Muscle of leg (tissue), 11 donors: ENCODE data around the gene CBY1. TPM values are rescaled to one million over a fixed set of nuclear protein-coding genes. Genes with fewer than 3 reads are reported as not detected.

Source experiments
- DNase-seq: peaks from one replicate; pipeline ENCODE4 v3.0.0; 2013
- H3K27ac ChIP-seq: one replicate; pipeline ENCODE4 v1.5.1; 2013; ENCODE audit warnings: mild to moderate bottlenecking, low read length, control low read depth
- H3K27me3 ChIP-seq: one replicate; pipeline ENCODE4 v1.6.1; 2013; ENCODE audit warnings: low read length; ENCODE audit not compliant: control insufficient read depth, insufficient read depth
- H3K36me3 ChIP-seq: one replicate; pipeline ENCODE4 v1.6.1; 2013; ENCODE audit warnings: low read length; ENCODE audit not compliant: control insufficient read depth, insufficient read depth
- H3K4me1 ChIP-seq: one replicate; pipeline ENCODE4 v1.6.1; 2013; ENCODE audit warnings: low read length; ENCODE audit not compliant: control insufficient read depth, insufficient read depth
- H3K4me3 ChIP-seq: one replicate; pipeline ENCODE4 v1.5.1; 2013; ENCODE audit warnings: low read length, control low read depth
- H3K9me3 ChIP-seq: replicated peaks from 2 replicates; pipeline ENCODE4 v1.6.1; 2013; ENCODE audit warnings: low read depth, low read length; ENCODE audit not compliant: control insufficient read depth
- WGBS: methylation state at CpG from one replicate; pipeline ENCODE4 v1.1.5; 2013; ENCODE audit warnings: missing lambda C conversion rate; ENCODE audit not compliant: insufficient coverage; 5-methylcytosine and 5-hydroxymethylcytosine counted together
- polyA plus RNA-seq, 8 donors: library from polyadenylated mRNA; unstranded; fragments of 120-200 nt; gene quantifications; one replicate each; pipeline versions ENCODE4 v1.2.1 to v1.2.3, GENCODE V29; 2013; ENCODE audit warnings: inconsistent platforms in 1 of 8, low replicate concordance in 1 of 8; ENCODE audit not compliant: insufficient read length in 8 of 8, insufficient read depth in 1 of 8
- total RNA-seq: library from RNA; stranded (reverse); fragments of 120-200 nt; gene quantifications from one replicate; pipeline ENCODE4 v1.2.4, GENCODE V29; 2013

The CBY1 gene
- total and polyA plus RNA-seq, 9 donors = 19.8 to 43.7 (median 35.2) TPM

DNA sequence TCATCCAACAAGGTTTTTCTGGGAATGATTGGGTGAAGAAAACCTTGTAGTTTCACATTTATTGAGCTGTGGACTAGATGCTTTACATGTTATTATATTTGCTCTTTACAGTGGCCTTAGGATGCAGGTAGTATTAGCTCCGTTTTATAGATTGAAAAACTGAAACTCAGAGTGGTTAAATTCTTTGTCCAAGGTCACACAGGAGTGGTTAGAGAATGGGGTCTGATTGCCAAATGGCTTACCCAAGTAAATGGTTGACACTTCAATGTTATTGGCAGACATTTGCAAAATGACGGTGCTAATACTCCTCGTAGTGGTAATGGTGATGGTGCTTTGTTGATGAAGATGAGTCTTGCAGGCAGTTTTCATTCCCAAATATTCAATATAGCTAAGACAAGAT, 51.5 kb downstream of the CBY1 start:
- H3K4me3 ChIP-seq = no peak overlapping the region
- H3K27ac ChIP-seq = no peak overlapping the region

DNA sequence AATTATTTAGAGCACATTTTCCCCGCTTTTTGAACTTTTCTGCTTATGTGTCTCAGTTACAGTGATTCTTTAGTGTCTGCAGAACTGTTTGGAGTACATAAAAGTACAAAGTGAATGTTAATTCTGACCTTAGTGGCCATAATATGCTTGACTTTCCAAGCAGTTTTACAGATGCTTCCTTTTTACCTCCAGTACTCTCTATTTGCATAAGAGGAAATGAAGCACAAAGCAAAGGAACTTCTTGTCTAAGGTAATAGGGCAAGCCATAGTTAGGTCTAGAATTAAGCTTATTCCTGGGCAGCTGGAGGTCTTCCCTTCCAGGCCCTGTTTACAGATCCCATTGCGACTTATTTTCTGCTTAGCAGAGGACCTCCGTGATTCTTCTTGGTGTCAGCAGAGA, 52.9 kb downstream of the CBY1 start:
- H3K4me1 ChIP-seq = peaks cover 46% of the 10 kb centered on the region
- no peak for DNase-seq
- no peak overlapping the region for H3K4me3 ChIP-seq
- H3K27me3 ChIP-seq = no peaks in the 10 kb centered on the region
- H3K27ac ChIP-seq = no peak overlapping the region
- H3K36me3 ChIP-seq = peaks cover 30% of the 10 kb centered on the region
- H3K9me3 ChIP-seq = no peaks in the 10 kb centered on the region
- 82% methylated on average over 3 of the region's 3 CpGs for WGBS

More for the DNA sequence above, 51.5 kb downstream of the CBY1 start:
- Histone ChIP-seq H3K27me3 (no peaks in the 10 kb centered on the region), H3K9me3 (no peaks in the 10 kb centered on the region), H3K36me3 (peaks cover 29% of the 10 kb centered on the region), H3K4me1 (peaks cover 38% of the 10 kb centered on the region)
- DNase-seq = no peak
- WGBS = 92% methylated on average over 1 of the region's 3 CpGs

DNA sequence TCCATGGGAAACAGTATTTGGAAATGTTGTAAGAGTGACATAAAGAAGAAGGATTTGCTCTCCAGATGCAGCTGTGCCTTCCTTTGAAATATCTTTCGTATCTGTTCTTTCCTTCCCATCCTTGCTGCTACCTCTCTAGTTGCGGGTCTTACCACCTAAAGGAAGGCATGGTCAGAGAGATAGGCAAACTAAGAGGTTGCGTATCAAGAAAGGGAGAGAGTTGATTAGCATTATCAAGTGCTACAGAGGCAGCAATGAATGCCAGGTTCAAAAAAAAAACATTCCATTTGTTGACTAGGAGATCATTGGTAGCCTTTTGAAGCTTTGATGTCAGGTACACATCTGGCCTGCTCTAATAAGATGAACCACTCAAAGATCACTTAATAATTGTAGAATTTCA, 53.9 kb downstream of the CBY1 start:
- no peak overlapping the region for H3K27ac ChIP-seq
- no peak for DNase-seq
- H3K9me3 ChIP-seq = no peaks in the 10 kb centered on the region
- H3K4me3 ChIP-seq = no peak overlapping the region
- peaks cover 35% of the 10 kb centered on the region for H3K36me3 ChIP-seq
- H3K27me3 ChIP-seq = no peaks in the 10 kb centered on the region
- peaks cover 50% of the 10 kb centered on the region for H3K4me1 ChIP-seq
- 100% methylated on average over 1 of the region's 3 CpGs for WGBS

DNA sequence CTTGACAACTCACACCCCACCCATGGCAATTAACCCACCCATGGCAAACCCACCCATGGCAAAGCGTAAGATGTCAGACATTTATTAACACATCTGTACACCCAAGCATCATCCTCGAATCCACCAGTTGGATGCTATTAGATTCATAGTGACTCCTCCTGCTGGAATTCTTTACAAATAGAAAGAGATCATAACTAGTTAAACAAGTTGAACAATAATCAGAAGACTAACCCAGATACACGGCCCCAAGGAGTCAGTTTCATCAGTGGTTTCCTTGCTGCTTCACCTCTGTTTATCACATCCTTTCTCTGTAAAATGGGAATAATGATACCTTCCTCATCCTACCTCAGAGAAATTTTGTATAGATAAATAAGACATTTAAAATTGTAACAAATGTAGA, 54.4 kb downstream of the CBY1 start:
- H3K27ac ChIP-seq = no peak overlapping the region
- DNase-seq = no peak
- WGBS = no CpG with 5 or more reads among the region's 3 CpGs
- H3K27me3 ChIP-seq = no peaks in the 10 kb centered on the region
- peaks cover 56% of the 10 kb centered on the region for H3K4me1 ChIP-seq
- no peaks in the 10 kb centered on the region for H3K9me3 ChIP-seq
- no peak overlapping the region for H3K4me3 ChIP-seq
- H3K36me3 ChIP-seq = peaks cover 40% of the 10 kb centered on the region

DNA sequence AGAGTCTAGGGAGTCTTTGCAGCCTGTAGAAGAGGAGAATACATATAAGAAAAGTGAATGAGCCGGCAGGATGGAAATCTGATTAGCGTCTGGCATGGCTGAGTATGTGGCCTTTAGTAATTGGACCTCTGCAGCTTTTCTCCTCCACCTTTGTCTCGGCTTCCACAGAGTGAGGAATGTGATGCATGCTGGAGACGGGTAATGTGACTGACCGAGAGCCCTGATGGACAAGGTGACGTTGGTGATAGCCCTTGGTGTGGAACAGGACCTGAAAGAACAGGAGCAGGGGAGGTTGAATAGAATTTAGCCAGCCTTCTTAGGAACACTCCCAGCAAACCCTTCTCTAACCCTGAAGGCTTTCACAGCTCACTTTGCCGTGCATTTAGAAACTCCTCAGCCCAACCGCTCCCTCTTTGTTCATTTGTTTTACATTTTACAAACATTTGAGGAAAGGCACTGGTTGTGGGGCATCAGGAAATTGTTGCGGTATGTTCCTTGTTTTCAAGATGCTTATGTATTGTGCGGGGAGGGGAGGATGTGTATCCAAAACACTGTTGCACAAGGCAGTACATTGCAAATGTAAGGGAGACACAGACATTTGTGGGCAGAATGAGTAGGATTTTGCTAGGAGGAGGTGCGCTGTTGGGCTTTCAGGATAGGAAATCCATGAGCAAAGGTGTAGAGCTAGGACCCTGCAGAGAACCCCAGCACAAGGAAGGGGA, 56.2 kb downstream of the CBY1 start:
- DNase-seq = no peak
- Histone ChIP-seq H3K9me3 (no peaks in the 10 kb centered on the region), H3K36me3 (peaks cover 58% of the 10 kb centered on the region), H3K27ac (no peak overlapping the region), H3K4me3 (no peak overlapping the region), H3K4me1 (peaks cover 53% of the 10 kb centered on the region), H3K27me3 (no peaks in the 10 kb centered on the region)
- WGBS = 90% methylated on average over 3 of the region's 11 CpGs

DNA sequence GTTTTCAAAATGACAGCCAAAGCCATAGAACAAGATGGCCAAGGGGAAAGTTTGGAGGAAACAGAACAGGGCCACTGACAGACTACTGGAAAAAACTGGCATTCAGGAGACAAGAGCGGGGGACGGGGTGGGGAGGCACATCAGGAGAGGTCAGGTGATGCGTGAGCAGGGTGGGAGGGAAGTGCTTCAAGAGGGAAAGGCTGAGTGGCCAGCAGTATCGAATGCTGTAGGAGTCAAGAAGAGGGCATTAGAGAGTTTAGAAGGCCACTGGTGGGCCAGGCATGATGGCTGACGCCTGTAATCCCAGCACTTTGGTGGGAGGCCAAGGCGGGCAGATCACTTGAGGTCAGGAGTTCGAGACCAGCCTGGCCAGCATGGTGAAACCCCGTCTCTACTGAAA, 57.5 kb downstream of the CBY1 start:
- Histone ChIP-seq H3K4me3 (no peak overlapping the region), H3K27ac (peak overlapping the region; percentile 17), H3K4me1 (peaks cover 43% of the 10 kb centered on the region), H3K27me3 (no peaks in the 10 kb centered on the region), H3K9me3 (no peaks in the 10 kb centered on the region), H3K36me3 (peaks cover 67% of the 10 kb centered on the region)
- DNase-seq = no peak
- 72% methylated on average over 7 of the region's 8 CpGs for WGBS

DNA sequence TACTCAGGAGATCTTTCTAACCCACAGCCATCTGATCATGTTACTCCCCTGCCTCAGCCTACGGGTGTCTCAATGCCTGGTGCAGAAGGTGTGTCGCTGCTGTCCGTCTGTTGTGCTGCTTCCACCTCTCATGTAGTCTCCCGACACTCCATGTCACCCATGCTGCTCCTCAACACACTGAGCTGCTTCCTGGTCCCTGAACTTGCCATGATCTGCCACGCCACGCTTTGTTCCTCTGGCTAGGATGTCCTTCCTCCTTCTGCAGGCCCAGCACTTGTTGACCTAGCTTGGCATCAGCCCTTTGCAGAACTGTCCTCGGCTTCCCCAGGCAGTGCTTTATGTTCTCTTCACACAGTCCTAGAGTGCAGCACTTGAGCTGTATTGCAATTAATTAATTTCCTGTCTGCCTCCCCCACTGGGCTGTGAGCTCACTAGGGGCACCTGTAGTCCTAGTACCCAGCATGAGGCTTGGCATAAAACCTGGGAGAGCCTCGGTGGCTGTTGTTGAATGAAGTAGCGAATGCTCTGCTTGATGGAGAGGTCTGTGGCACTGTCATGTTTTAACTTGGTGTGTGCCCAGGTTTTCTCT, 58.8 kb downstream of the CBY1 start:
- no peaks in the 10 kb centered on the region for H3K9me3 ChIP-seq
- H3K4me3 ChIP-seq = no peak overlapping the region
- H3K4me1 ChIP-seq = peaks cover 40% of the 10 kb centered on the region
- 80% methylated on average over 7 of the region's 9 CpGs for WGBS
- no peaks in the 10 kb centered on the region for H3K27me3 ChIP-seq
- H3K36me3 ChIP-seq = peaks cover 63% of the 10 kb centered on the region
- DNase-seq = no peak
- peak overlapping the region; percentile 62 for H3K27ac ChIP-seq

DNA sequence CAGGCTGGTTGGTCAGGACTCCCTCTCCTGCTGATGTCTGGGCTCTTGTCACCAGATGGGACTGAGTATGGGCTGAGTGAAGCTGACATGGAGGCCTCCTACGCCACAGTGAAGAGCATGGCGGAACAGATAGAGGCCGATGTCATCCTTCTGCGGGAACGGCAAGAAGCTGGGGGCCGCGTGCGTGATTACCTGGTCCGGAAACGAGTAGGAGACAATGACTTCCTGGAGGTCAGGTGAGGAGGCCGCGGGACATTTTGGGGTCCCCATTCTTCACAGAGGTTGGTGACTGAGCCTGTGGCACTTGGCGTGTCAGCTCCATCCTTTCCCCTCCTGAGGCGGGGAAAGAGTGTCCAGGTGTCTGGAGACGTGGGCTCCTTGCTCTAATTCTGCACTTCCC, 59.4 kb downstream of the CBY1 start:
- no peak overlapping the region for H3K27ac ChIP-seq
- no peaks in the 10 kb centered on the region for H3K9me3 ChIP-seq
- H3K27me3 ChIP-seq = no peaks in the 10 kb centered on the region
- H3K36me3 ChIP-seq = peaks cover 61% of the 10 kb centered on the region
- DNase-seq = no peak
- WGBS = 96% methylated on average over 13 of the region's 15 CpGs
- peaks cover 40% of the 10 kb centered on the region for H3K4me1 ChIP-seq
- H3K4me3 ChIP-seq = no peak overlapping the region

DNA sequence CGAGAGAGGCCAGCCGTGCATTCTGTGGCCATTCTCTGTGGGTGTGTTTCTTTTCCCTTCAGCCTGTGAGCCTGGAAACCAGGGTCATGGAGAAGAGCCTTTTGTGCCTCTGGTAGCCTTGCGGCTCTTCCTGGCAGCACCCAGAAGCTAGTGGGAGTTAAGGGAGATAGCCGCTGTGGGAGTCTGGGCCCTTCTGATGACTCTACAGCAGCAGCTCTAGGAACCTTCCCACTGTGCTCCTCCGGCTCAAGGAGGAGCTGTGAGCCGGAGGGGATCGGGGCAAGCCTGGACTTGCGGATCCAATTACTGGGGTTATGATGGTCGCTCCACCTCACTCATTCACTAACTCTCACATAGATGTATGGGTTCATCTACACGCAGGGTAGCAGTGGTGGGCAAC, 59.8 kb downstream of the CBY1 start:
- H3K36me3 ChIP-seq = peaks cover 60% of the 10 kb centered on the region
- 93% methylated on average over 7 of the region's 10 CpGs for WGBS
- H3K4me1 ChIP-seq = peaks cover 40% of the 10 kb centered on the region
- no peak overlapping the region for H3K27ac ChIP-seq
- H3K4me3 ChIP-seq = no peak overlapping the region
- H3K27me3 ChIP-seq = no peaks in the 10 kb centered on the region
- no peak for DNase-seq
- H3K9me3 ChIP-seq = no peaks in the 10 kb centered on the region

DNA sequence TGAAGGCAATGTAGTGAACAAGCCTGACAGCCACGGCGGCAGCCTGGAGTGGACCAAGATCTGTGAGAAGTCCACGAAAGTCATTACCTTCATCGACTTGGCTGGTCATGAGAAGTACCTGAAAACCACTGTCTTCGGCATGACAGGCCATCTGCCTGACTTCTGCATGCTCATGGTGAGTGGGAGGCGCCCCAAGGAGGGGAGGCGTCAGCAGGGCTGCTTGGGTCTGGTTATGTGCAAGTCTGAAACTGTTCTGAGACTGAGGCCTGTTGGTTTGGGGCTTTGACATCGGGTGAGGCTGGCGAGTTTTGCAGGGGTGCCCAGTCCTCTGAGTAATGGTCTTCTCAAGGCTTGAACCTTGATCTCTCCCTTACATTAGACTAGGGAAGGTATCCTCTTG, 60.4 kb downstream of the CBY1 start:
- no peak overlapping the region for H3K4me3 ChIP-seq
- H3K27me3 ChIP-seq = no peaks in the 10 kb centered on the region
- peaks cover 40% of the 10 kb centered on the region for H3K4me1 ChIP-seq
- H3K9me3 ChIP-seq = no peaks in the 10 kb centered on the region
- DNase-seq = no peak
- H3K36me3 ChIP-seq = peaks cover 65% of the 10 kb centered on the region
- 94% methylated on average over 7 of the region's 9 CpGs for WGBS
- H3K27ac ChIP-seq = no peak overlapping the region
